ENCODE measurements around the gene SMYD3.

SMYD3 gene

DNA sequence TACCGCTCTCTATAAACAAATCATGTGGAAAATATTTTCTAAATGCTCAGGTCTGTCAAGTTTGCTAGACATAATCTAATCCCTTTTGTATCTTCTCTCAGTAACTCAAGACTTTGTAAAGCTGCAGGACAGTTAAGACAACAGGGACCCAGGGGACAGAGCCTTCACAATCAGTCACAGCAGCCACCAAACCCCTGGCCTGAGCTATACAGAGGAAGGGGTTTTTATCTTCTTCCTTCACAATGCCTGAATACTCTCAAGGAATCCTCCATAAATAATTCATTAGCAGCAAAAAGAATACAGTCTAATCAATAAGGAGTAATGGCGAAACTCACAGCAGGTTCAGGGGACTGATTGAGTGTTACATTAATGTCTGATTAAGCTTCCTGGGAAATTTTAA lies 368.3 kb downstream of the SMYD3 start:
- Histone ChIP-seq H3K36me3 (no peaks in the 10 kb centered on the region), H3K9me3 (0 out of 2 replicates have a peak, but pooled peaks cover 3% of the 10 kb centered on the region), H3K27me3 (no peaks in the 10 kb centered on the region), H3K4me3 (ENCODE audit: low read depth, low read length) (no peak overlapping the region), H3K4me1 (peaks cover 15% of the 10 kb centered on the region)
- no peak for DNase-seq
- TF ChIP-seq, protein P1, sequence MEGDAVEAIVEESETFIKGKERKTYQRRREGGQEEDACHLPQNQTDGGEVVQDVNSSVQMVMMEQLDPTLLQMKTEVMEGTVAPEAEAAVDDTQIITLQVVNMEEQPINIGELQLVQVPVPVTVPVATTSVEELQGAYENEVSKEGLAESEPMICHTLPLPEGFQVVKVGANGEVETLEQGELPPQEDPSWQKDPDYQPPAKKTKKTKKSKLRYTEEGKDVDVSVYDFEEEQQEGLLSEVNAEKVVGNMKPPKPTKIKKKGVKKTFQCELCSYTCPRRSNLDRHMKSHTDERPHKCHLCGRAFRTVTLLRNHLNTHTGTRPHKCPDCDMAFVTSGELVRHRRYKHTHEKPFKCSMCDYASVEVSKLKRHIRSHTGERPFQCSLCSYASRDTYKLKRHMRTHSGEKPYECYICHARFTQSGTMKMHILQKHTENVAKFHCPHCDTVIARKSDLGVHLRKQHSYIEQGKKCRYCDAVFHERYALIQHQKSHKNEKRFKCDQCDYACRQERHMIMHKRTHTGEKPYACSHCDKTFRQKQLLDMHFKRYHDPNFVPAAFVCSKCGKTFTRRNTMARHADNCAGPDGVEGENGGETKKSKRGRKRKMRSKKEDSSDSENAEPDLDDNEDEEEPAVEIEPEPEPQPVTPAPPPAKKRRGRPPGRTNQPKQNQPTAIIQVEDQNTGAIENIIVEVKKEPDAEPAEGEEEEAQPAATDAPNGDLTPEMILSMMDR (IDR thresholded peaks at IDR 0.05; ENCODE audit: low read depth, low read length): no peak

DNA sequence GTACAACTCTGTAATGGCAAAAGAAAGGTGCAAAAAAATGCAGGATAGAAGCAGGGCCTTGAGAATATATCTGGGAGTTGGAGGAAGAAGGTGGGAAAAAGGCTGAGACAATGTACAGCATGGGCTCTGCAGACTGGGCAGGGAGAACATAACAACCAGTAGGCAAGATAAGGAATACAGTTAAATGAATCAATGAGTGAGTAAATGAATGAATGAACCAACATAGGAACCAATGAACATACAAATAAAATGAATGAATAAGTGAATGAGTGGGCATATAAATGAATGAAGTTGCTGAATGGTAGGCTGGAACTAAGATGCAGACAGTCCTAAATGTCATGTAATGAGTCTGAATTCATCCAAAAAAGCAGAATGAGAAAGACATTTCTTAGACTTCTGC lies 370.6 kb downstream of the SMYD3 start:
- Histone ChIP-seq H3K27me3 (no peaks in the 10 kb centered on the region), H3K4me3 (ENCODE audit: low read depth, low read length) (no peak overlapping the region), H3K9me3 (no peaks in the 10 kb centered on the region), H3K36me3 (no peaks in the 10 kb centered on the region), H3K4me1 (peaks cover 7% of the 10 kb centered on the region; the same call in 1 of the 2 replicates)
- DNase-seq: no peak
- TF ChIP-seq, protein P1 (IDR thresholded peaks at IDR 0.05; ENCODE audit: low read depth, low read length): no peak

DNA sequence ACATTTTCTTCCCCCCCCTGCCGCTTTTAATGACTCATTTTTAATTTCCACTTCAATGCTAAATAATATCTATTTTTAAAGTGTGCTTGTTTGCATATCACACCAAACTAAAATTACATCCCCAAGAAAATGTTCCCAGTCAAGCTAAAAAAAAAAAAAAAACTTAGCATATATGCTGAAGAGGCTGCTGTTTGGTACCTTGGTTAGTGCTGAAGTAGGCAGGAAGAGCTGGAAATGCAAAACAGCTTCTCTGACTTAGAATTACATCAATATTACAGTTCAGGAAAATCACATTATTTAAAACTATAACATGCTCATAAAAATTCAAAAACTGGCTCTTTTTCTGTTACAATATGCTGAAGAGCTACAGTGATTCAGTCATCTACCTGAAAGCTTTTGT lies 372.3 kb downstream of the SMYD3 start:
- no peak for DNase-seq
- Histone ChIP-seq H3K27me3 (no peaks in the 10 kb centered on the region), H3K36me3 (no peaks in the 10 kb centered on the region), H3K4me3 (ENCODE audit: low read depth, low read length) (no peak overlapping the region), H3K9me3 (no peaks in the 10 kb centered on the region), H3K4me1 (peaks cover 4% of the 10 kb centered on the region; the same call in 1 of the 2 replicates)
- TF ChIP-seq, protein P1 (IDR thresholded peaks at IDR 0.05; ENCODE audit: low read depth, low read length): no peak

GRCh38 chr1:246131095-246131494 lies 376.0 kb downstream of the SMYD3 start:
- Histone ChIP-seq H3K9me3 (no peaks in the 10 kb centered on the region), H3K4me3 (ENCODE audit: low read depth, low read length) (no peak overlapping the region), H3K36me3 (no peaks in the 10 kb centered on the region), H3K4me1 (0 out of 2 replicates have a peak, but pooled peaks cover 3% of the 10 kb centered on the region), H3K27me3 (no peaks in the 10 kb centered on the region)
- no peak for DNase-seq
- TF ChIP-seq, protein P1 (IDR thresholded peaks at IDR 0.05; ENCODE audit: low read depth, low read length): no peak

DNA sequence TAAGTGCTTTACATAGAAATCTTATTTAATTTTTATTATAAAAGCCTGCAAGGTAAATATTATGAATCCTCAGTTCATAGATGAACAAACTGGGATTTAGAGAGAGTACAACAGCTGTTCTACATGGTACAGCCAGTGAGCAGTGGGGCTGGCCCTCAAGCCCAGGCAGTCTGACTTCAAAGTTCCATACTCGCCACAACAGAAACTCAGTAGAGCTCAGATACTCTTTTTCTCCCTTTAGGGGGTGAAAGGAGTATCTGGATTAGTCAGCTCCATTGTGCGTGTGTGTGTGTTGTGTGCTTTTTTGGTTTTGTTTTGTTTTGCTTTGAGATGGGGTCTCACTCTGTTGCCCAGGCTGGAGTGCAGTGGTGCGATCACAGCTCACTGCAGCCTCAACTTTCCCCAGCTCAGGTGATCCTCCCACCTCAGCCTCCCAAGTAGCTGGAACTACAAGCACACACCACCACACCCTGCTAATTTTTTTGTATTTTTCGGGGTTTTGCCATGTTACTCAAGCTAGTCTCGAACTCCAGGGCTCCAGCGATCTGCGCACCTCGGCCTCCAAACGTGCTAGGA lies 378.5 kb downstream of the SMYD3 start:
- no peak overlapping the region for H3K4me3 ChIP-seq (ENCODE audit: low read depth, low read length)

GRCh38 chr1:246126580-246126979 lies 380.5 kb downstream of the SMYD3 start:
- no peaks in the 10 kb centered on the region for H3K9me3 ChIP-seq
- no peak for DNase-seq
- H3K4me1 ChIP-seq: peaks cover 9% of the 10 kb centered on the region; the same call in 1 of the 2 replicates
- no peak overlapping the region for H3K4me3 ChIP-seq (ENCODE audit: low read depth, low read length)
- TF ChIP-seq, protein P1 (IDR thresholded peaks at IDR 0.05; ENCODE audit: low read depth, low read length): no peak
- no peaks in the 10 kb centered on the region for H3K27me3 ChIP-seq
- no peaks in the 10 kb centered on the region for H3K36me3 ChIP-seq

More for the DNA sequence above, 378.5 kb downstream of the SMYD3 start:
- DNase-seq: no peak
- no peaks in the 10 kb centered on the region for H3K9me3 ChIP-seq
- no peaks in the 10 kb centered on the region for H3K27me3 ChIP-seq
- H3K36me3 ChIP-seq: no peaks in the 10 kb centered on the region
- H3K4me1 ChIP-seq: 0 out of 2 replicates have a peak, but pooled peaks cover 8% of the 10 kb centered on the region
- TF ChIP-seq, protein P1 (IDR thresholded peaks at IDR 0.05; ENCODE audit: low read depth, low read length): no peak
